Left lobe of liver (tissue), 2 donors: ENCODE results near the gene FTO. TPM values are rescaled to one million over a fixed set of nuclear protein-coding genes. Genes with fewer than 3 reads are reported as not detected.

ENCODE experiments used
- ATAC-seq: fragments of 200-7000 bp; cut with Tn5 transposase; one replicate; pipeline ENCODE4 v1.9.1; 2020; ENCODE audit warnings: mild to moderate bottlenecking, moderate library complexity
- DNase-seq: peaks from one replicate; pipeline ENCODE4 v3.0.0-alpha.2; 2020; ENCODE audit warnings: low spot score
- total RNA-seq: library from RNA; stranded (reverse); gene quantifications from one replicate; pipeline ENCODE4 v1.2.1, GENCODE V29; 2021
- donor health status: DM: no; HTN: no; CAD: no; lungs with moderate emphysema.
- donor health status: DM: no; HTN: yes; CAD: no.

Gene FTO
- total RNA-seq, 1 donor from 2014 or later: 29.9 TPM

DNA sequence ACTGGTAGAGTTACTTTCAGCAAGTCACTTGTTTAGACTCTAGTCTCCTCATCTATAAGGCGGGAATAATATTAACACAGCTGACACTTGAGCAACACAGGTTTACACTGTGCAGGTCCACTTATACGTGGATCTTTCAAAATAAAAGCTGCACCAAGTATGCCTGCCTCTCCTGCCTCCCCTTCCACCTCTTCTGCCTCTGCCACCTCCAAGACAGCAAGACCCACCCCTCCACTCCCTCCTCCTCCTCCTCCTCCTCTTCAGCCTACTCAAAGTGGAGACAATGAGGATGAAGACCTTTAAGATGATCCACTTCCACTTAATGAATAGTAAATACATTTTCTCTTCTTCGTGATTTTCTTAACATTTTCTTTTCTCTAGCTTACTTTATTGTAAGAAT lies 285.6 kb downstream of the FTO start:
- DNase-seq (no peak), ATAC-seq (no peak)

DNA sequence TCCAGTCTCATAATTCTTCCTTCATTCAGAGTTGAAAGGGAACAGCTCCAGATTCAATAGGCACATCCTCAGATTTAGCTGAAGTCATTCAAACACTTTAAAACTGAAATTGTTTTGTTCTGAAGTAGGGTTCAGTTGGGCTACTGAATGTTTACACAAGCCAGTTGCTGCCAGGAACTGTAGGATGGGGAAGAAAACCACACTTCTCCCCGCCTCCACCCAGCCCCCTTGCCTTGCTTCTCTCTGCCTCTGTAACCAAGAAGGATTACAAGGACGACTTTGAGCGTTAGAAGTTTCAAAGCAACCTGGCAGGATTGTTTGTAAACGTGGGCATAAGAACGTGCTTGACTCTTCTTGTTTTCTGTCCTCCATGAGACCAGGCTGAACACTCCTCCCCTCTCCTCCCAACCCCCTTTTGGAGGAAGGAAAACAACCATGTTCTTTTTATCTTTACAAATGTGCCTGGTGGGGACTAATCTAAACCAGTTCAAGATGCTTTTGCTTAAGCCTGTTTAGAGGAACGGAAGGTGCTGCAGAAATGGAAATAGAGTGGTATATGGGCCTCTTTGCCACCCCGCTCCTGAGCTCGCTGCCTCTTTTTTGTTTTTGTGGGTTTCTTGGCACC lies 287.9 kb downstream of the FTO start:
- ATAC-seq (no peak), DNase-seq (no peak)

DNA sequence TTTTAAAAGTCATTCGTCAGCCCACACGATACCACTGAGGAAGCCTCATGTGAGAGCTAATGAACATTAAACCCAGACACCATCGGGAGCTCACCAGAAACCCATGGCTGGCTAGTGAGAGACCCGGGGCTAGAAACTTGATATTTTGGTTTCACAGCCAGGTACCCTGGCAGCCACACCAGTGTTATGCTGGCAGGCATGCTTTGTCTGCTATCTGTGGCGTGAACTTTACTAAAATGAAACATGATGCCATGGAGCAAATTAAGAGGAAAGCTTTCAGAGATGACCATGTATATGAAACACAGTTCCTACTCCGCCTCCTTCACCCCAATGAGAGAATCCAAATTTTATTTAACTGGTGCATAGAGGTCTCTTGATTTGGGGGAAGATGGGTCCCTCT lies 291.4 kb downstream of the FTO start:
- DNase-seq (no peak), ATAC-seq (no peak)

DNA sequence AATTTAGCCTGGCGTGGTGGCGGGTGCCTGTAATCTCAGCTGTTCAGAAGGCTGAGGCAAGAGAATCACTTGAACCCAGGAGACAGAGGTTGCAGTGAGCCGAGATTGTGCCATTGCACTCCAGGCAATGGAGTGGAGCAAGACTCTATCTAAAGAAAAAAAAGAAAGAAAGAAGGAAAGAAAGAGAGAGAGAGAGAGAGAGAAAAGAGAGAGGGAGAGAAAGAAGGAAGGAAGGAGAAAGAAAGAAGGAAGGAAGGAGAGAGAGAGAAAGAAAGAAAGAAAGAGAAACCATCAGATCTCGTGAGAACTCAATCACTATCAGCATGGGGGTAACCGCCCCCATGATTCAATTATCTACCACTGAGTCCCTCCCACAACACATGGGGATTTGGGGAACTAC lies 293.0 kb downstream of the FTO start:
- no peak for DNase-seq
- no peak for ATAC-seq

DNA sequence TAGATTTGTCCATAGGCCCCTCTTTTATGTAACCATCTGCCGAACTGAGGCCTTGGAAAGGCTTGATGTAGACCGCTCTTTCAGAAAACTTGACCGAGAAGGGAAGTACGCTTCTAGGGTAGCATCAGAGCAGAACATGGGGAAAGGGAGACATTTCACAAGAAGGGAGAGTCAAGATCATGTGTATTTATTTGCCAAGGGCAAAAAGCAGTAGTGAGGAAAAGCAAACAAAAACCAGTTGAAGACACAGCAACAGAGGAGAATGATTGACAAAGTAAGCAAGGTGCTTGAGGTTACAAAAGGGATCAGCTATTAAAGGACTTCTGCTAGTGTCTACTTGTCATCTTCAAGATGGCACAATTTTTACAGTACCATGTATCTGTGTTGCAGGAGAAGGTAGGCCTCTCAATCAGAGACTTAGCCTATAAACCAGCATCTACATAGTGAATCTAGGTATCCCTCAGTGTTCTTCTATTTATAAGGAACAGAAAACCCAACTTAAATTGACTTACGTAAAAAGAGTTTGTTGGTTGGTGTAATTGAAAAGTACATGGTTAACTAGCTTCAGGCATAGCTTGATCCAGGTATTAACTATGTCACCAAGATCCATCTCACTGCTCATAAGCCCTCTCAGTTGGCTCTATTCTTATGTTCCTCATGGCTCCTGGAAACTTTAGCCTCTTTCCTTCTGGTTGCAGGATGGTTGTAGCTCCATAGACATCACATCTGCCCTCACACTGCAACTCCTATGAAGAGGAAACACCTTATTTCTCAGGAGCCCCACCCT lies 294.3 kb downstream of the FTO start:
- ATAC-seq (peak; percentile 79), DNase-seq (no peak)

DNA sequence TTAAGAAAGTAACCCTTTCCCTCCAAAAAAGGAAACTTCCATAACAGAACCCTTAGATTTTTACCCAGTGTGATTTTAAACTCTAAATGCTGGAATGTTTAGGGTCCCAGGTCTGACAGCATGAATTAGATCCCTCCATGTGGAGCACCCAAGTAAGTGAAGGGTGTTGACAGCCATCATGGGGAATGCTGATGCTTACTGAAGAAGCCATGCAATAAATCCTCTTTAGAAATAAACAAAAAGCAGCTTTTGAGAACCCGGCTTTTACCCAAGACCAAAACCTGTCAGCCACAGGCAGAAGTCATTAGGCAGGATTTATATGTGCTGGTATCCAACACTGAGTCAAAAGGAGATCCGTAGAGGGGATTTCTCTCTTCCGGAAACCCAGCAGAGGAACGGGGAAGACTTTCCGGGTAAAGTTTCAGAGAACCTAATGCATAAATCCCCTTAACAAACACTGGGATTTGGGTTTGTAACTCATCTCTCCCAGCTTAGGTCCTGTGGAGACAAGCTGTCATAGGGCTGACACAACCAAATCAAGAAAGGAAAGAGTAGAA lies 295.1 kb downstream of the FTO start:
- ATAC-seq: no peak

DNA sequence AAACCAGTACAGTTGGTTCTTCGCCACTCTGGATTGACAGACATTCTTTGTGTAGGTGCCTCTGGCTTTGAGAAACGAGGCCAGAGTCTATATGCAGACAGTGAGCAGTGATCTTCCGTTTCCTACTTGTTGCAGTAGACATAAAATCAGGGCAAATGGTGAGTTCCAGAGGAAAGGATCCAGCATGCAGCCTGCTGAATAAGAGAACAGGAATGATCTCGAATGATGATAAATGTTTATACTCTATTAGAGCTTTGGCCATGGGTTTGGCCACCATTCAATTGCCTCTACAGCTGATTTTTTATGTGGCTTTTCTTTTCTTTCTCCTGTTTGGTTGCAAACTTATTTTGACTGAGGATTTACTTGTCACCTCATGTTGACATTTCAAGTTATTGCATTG lies 295.9 kb downstream of the FTO start:
- ATAC-seq: no peak
- DNase-seq: no peak

More for the DNA sequence above, 295.1 kb downstream of the FTO start:
- no peak for DNase-seq

DNA sequence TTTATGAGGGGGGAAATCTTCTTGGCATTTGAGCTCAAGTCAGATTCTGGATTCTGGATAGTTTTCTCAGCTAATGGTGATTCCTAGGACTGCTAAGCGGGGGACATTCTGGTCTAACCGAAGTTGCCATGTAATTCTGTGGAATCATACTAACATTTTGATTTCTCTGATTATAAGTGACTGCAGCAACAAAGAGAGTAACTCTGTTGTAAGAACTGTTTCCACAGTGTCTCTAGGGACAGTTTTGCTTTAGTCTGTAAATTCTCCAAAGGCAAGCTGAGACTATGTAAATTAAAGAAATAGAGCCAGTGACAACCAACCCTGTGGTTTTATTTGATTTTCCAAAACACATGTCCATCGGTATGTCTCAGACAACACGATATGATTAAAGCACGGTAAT lies 296.4 kb downstream of the FTO start:
- no peak for ATAC-seq

DNA sequence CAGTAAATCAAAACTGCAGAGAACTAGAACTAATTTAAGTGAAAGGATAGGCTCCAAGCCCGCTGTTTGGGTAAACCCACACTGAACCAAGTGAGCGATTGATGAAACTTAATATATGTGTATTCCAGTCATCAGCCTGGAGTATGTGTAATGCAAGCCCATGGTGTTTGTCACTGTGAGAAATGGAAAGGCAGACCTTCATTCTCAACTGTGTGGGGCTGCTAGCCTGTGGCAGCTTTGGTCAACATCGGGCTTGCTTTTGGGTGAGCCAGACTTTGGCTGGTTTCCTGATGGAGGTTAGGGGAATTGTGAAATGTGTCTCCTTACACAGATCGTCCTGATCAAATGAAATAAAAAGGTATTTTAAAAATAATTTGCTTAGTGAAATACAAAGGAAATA lies 302.7 kb downstream of the FTO start:
- DNase-seq (no peak), ATAC-seq (peak; percentile 44)

More for the DNA sequence above, 296.4 kb downstream of the FTO start:
- DNase-seq: no peak

DNA sequence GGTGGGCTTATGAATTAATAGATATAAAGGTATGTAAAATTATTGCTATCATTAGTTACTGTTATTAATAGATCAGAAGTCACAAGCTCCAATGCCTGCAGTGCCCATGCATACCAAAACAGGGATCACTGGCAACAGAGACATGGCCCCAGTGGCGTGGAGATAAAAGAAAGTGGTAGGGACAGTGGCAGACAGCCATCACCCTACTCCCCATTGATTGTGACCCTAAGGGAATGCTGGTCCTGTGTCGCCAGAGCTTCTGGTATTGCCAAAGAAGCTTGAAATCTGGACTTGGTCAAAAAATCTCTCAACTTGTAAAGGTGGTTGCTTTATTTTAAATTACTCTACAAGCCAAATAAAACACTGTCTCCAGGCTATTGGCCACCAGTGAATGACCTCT lies 303.5 kb downstream of the FTO start:
- peak; percentile 77 for DNase-seq
- peak; percentile 93 for ATAC-seq

DNA sequence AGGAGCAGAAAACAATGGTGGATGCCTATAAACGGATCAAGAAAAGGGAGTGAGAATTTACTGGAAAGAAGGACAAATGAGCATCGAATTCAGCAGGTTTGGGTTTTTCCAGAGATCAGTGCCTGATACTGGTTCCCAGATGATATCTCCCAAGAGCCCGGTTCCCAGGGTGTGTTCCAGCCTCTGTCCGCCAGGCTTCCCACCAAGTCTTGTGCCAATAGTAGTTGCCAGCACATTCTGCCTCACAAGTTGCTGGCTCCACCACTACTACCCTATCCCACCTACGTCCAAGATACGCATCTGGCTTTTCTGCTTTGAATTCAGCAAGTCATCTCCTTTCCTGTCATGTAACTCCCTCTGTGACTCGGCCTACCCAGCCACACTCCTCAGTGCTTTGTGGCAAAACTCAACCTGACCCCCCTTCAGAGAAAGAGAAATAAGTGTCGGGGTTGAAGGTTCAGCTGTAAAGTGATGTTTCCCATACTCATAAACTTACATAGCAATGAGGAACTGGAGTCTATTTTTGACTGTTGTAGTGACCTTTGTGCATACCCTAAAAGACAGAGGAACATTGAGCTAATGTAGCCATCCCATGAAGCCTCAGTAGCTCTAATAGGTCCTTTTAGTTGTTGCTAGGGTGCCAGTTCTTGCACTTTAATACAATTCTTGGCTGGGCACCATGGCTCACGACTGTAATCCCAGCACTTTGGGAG lies 305.7 kb downstream of the FTO start:
- no peak for DNase-seq
- ATAC-seq: no peak

DNA sequence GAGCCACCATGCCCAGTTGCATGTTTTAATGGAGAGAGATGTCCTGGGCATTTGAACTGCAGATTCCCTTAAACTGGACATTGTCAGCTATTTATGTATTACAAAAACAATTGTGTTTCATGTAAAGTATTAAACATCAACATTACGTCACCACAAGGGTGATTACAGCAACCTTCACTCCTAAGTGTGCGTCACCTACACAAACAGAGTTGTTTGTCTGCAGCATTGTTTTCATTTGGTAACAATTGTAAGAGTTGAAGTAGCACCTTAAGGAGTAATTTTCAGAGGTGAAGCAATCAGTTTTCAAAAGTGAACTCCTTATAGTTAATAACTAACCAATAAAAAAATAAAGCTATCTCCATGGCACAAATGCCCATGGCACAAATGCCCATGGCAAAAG lies 311.2 kb downstream of the FTO start:
- ATAC-seq: peak; percentile 18

DNA sequence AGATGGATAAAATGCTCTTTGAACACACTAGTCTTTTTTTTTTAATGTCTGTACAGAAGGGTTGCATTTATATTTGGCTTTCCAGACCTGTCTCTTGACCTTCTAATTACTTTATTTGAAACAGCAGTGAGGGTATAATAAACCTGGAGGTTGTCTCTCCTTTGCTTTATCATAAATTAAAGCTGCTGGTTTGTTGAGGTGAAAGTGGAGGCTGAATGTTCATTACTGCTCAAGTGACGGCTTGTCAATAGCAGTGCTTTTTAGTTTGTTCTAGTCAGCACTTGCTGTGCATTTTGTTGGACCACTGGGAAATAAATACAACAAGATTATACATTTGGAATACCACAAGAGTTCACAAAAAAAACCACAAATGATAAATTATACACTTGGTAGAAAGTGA lies 318.4 kb downstream of the FTO start:
- DNase-seq (no peak), ATAC-seq (no peak)

More for the DNA sequence above, 311.2 kb downstream of the FTO start:
- DNase-seq: no peak

DNA sequence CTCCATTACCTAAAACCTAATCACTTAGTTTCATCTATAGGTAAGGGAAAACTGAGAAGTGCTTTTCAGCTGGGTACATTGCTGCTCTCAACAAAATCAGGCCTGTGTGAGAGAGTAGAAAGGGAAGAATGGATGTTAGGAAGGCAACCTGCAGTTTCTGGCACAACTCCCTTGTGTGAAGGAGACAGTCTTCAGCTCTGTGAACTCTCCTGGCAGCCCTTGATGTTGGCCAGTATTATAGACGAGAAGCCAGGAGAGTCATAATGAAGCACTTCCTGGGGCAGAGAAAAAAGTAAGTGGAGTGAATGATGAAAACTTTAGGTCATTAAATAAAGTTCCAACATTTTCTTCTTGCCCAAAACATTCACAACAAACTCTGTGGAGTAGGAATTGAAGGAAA lies 322.5 kb downstream of the FTO start:
- no peak for DNase-seq

DNA sequence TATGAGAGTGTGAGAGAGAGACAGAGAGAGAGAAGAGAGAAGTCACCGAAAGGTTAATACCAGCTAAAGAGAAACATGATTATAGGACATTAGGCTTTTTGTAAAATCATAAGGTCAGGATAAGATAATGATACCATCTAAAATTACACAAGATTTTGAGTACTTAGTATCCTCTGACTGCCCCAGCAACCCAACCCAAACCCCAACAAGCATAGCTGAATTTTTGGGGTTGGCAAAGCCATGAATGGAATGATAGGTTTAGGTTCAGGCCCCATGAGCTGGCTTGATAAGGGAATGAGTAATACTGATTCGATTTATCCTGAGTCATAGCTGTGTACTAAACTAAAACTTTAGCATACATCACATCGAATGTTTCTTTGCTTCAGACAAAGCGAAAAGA lies 323.1 kb downstream of the FTO start:
- ATAC-seq (no peak), DNase-seq (no peak)

More for the DNA sequence above, 322.5 kb downstream of the FTO start:
- ATAC-seq: no peak

DNA sequence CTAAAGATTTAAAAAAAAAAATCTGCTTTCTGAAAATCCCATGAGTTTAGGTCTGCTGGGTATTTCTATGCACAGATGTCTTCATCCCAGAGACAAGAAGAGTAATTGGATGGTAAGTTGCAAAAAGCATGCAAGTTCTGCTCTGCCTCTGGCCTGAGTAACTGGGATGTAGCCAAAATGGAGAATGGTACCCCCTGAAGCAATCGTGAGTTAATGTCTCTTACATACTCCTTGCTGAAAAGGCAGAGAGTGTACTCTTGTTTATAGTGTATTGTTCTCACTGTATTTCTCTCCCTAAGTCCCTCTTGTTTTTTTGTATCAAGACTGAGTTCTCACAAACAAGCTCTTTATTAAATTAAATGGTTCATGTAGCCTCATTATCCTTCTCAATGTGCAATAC lies 323.6 kb downstream of the FTO start:
- DNase-seq: no peak
- ATAC-seq: no peak

DNA sequence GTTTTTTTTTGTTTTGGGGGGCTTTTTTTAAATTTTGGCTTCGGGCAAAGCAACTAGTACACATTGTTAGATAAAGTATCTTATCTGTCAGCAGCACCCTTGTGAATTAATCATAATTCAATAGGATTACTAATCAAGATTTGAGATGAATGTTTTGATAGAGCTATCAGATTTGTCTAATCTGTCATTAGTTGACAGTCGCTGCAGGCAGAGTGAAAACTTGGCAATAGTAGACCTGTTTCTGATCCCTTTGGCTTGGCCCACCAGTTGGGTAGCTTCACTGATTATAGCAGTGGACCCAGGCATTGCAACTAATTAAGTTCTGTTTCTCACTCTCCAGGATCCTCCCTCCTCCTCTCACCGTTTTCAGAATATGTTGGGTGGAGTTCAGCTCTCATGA lies 324.0 kb downstream of the FTO start:
- ATAC-seq (no peak), DNase-seq (no peak)

DNA sequence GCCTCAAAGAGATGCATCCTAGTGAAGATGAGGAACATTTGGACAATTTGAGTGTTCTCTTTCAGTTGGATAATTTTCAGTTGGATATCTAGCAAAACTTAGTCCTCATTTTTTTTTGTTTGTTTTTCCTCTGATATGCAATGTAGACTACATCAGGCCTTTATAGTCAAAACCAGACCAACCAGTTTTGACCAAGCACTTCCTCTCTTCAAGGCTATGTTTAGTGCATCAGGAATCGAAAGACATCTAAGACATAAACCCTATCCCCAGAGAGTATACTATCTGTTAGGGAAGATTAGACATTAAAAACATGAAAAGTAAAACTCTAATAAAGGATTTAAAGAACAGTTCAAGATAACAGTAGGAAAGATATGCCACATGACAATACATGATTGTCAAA lies 326.5 kb downstream of the FTO start:
- DNase-seq: no peak
- no peak for ATAC-seq

DNA sequence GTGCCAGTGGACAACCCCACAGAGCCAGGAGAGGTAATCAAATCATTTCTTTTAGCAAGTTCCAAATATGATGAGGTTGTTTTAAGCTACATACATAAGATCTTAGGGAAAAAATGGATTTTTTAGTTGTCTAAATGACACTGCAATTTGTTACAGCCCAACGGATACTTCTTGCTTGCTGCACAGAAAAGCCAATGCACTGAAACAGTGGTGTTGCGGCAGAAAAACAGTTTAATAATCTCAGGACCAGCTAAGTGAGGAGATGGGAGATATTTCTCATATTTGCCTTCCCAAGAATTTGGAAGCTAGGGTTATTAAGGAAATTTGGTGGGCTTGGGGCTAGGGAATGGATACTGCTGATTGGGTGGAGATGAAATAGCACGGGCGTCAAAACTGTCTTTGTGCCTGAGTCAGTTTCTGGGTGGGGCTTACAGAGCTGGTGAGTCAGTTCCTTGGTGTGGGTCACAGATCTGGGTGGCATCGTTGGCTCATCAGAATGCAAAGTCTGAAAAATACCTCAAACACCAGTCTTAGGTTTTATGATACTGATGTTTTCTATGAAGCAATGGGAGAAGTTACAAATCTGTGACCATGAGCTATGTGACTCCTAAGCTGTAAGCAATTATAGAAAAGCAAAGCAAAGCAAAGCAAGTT lies 327.3 kb downstream of the FTO start:
- ATAC-seq (no peak), DNase-seq (no peak)

DNA sequence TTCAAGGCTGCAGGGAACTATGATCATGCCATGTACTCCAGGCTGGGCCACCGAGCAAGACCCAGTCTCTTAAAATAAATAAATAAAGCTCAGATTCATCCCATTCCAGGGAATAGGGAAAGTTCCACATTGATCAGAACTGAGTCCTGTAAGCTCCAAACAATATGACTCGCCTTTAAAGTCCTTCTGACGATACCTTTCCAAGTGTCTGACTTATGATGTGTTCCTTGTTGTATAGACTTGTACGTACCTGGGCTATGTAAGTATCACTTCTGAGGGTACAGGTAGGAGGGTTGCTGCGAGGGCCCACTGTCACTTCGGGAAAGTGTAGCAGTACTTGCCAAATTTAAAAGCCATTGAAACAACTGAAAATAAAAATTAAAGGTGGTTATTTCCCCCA lies 329.8 kb downstream of the FTO start:
- DNase-seq (no peak), ATAC-seq (no peak)

DNA sequence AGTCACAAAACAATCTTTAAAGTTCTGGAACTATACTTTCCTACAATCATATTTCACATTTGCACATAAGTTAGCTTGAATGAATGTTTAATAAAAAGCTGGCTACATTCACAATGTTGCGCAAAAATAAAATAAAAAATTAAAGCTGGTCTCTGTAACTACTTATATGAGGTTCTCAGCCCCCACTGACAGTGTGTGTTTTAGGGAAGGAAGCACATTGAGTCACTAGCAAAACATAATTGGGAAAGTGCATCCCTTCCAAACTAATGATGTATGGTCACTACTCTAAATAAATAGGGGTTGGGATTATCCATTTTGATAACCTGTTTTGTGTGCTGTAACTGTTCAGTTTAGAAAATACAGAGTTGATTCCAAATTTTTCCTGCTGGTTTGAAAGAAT lies 330.7 kb downstream of the FTO start:
- no peak for ATAC-seq
- no peak for DNase-seq
